NCI-H748 (cell line): ENCODE data around the gene COX7A2L.
"Not testable (repeated sequence)": the region's sequence is repeated elsewhere in the genome, so short reads cannot be mapped to it uniquely, and the experiment has no call there.

Source experiments
- DNase-seq: peaks from one replicate; lab custom pipeline; 2025; ENCODE audit not compliant: unreplicated experiment; lab: John Stamatoyannopoulos, UW

The COX7A2L gene

GRCh38 chr2:42368817-42369531 is 8.0 kb upstream of the COX7A2L start:
- DNase-seq, result peak; percentile 92

GRCh38 chr2:42367835-42368234 is 6.8 kb upstream of the COX7A2L start:
- peak; percentile 6 for DNase-seq

GRCh38 chr2:42366411-42366810 is 5.4 kb upstream of the COX7A2L start:
- DNase-seq, result no peak

- no peak for DNase-seq
These were observed 3.6 kb upstream of the COX7A2L start for GRCh38 chr2:42364658-42365057.

GRCh38 chr2:42363413-42363812 is 2.4 kb upstream of the COX7A2L start:
- no peak for DNase-seq

- DNase-seq, result no peak
These were observed 789 bp upstream of the COX7A2L start for GRCh38 chr2:42361728-42362283.

- DNase-seq, result no peak
These were observed 526 bp downstream of the COX7A2L start for GRCh38 chr2:42360493-42360889.

- DNase-seq, result no peak
These were observed 993 bp downstream of the COX7A2L start for GRCh38 chr2:42359965-42360483.

GRCh38 chr2:42359304-42359964 is 1.6 kb downstream of the COX7A2L start:
- no peak for DNase-seq

GRCh38 chr2:42353792-42354429 is 7.1 kb downstream of the COX7A2L start:
- no peak for DNase-seq

GRCh38 chr2:42351864-42352263 is 9.2 kb downstream of the COX7A2L start:
- no peak for DNase-seq

- no peak for DNase-seq
These were observed 10.5 kb downstream of the COX7A2L start for GRCh38 chr2:42350434-42351063.

- no peak for DNase-seq
These were observed 12.8 kb downstream of the COX7A2L start for GRCh38 chr2:42348113-42348805.

- DNase-seq, result not testable (repeated sequence)
These were observed 13.5 kb downstream of the COX7A2L start for GRCh38 chr2:42347518-42347917.

GRCh38 chr2:42346856-42347255 is 14.2 kb downstream of the COX7A2L start:
- not testable (repeated sequence) for DNase-seq

GRCh38 chr2:42345986-42346385 is 15.0 kb downstream of the COX7A2L start:
- no peak for DNase-seq

GRCh38 chr2:42342795-42343241 is 18.2 kb downstream of the COX7A2L start:
- DNase-seq, result no peak

GRCh38 chr2:42342061-42342794 is 18.8 kb downstream of the COX7A2L start:
- DNase-seq, result no peak

GRCh38 chr2:42340938-42341636 is 19.9 kb downstream of the COX7A2L start:
- DNase-seq, result no peak
